ENCODE data around the gene HYDIN. TPM values are rescaled to one million over a fixed set of nuclear protein-coding genes. Genes with fewer than 3 reads are reported as not detected.

Gene HYDIN
- total RNA-seq: not detected
- polyA plus RNA-seq: not detected

DNA sequence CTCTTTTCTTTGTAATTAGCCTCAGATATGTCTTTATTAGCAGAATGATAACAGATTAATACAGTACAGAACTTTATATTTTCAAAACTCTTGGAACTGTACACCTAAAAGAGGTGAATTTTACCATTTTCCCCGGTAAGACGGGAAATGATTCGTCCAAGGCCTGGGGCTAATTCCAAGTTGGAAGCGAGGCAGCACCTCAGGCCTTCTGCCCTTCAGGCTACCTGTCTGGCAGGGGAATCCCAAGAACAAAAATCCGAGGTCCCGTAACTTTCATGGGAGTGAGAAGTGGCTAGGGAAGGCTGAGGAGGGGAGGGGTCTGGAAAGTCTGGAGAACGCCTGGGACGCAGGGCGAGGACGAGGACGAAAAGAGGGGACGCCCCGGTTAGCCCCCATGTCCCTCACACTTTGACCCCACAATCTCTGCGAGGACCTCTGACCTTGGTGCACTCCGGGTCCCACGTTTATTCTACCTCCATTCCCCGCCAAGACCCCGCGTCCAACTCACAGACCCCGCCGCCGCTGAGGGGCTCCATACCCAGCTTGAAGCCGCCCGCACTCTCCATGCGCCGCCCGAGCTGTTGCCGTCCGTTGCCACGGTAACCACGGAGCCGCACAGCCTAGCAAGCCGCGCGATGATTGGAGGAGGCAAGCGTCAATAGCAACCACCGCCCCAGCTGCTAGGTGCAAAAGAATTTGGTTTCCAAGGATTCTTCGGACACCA, at the start of gene HYDIN:
TSS of gene HYDIN (minus strand) at position 601 of the 724 bp plus-strand sequence. CDS start 43,827 bp downstream, outside the sequence.
- no peaks in the 10 kb centered on the region for H3K36me3 ChIP-seq (ENCODE audit: insufficient read depth, low read length)
- no peak for DNase-seq
- H3K27me3 Mint-ChIP-seq: peaks cover 24 to 32% of the 10 kb centered on the region in 2 donors
- H3K4me3 Mint-ChIP-seq: no peak within 1 kb of the TSS
- no peaks in the 10 kb centered on the region for H3K9me3 ChIP-seq (ENCODE audit: control insufficient read depth in 1 of 2, low read length in 2 of 2)
- POLR2A ChIA-PET (ENCODE audit: partially characterized antibody): no interaction called here
- intact Hi-C loops (cut with micrococcal nuclease): no loop called here
- no peak within 1 kb of the TSS for H3K4me3 ChIP-seq (ENCODE audit: low read length in 2 of 2)
- CTCF ChIA-PET (ENCODE audit: partially characterized antibody): no interaction called here
- peaks cover 0 to 5% of the 10 kb centered on the region in 2 donors for H3K36me3 Mint-ChIP-seq
- no peaks in the 10 kb centered on the region for H3K4me1 ChIP-seq (ENCODE audit: insufficient read depth, low read length)
- H3K27ac ChIP-seq (ENCODE audit: low read depth, low read length): no peak within 1 kb of the TSS
- peaks cover 0 to 64% (median 40%) of the 10 kb centered on the region in 8 donors for H3K9me3 Mint-ChIP-seq
- no peaks in the 10 kb centered on the region for H3K27me3 ChIP-seq (ENCODE audit: insufficient read depth, low read length)
- no peaks in the 10 kb centered on the region for H3K4me1 Mint-ChIP-seq
- H3K27ac Mint-ChIP-seq: peak within 1 kb of the TSS in 1 of 7 donors; percentile 52

DNA sequence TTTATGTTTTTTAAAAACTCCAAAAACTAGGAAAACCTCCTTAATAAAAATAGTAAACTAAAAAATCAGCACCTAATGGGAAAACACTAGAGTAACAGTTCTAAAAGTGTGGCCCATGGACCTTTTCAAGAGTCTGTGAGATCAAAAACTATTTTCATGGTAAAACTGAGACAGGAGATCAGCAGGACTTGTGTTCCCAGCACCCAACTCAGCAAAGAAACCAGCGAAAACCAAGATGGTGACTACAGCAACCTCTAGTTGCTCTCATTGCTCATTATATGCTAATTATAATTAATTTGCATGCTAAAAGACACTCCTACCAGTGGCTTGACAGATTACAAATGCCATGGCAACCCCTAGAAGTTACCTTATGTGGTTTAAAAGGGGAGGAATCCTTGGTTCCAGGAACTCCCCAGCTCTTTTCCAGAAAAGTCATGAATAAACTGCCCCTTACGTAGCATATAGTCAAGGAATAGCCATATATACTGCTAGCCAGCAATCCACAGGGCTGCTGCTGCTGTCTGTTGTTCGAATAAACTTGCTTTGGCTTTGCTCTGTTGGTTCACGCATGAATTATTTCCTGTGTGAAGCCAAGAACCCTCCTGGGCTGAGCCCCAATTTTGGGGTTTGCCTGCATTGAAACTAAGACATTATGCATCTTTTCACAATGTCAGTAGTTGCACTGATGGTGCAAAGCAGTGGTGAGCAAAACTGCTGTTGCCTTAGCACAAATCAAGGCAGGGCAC, 46.2 kb upstream of the HYDIN start:
- DNase-seq: no peak
- CTCF ChIA-PET (ENCODE audit: partially characterized antibody): no interaction called here
- Mint-ChIP-seq H3K4me3 (no peak overlapping the region), H3K27me3 (no peaks in the 10 kb centered on the region), H3K9me3 (peaks cover 0 to 17% (median 9%) of the 10 kb centered on the region in 8 donors), H3K4me1 (peaks cover 0 to 1% (median 0%) of the 10 kb centered on the region in 4 donors), H3K27ac (no peak overlapping the region), H3K36me3 (peaks cover 0 to 1% of the 10 kb centered on the region in 2 donors)
- Histone ChIP-seq H3K4me3 (ENCODE audit: low read length in 2 of 2) (no peak overlapping the region), H3K36me3 (ENCODE audit: insufficient read depth, low read length) (no peaks in the 10 kb centered on the region), H3K9me3 (ENCODE audit: control insufficient read depth in 1 of 2, low read length in 2 of 2) (no peaks in the 10 kb centered on the region), H3K27ac (ENCODE audit: low read depth, low read length) (no peak overlapping the region), H3K4me1 (ENCODE audit: insufficient read depth, low read length) (no peaks in the 10 kb centered on the region), H3K27me3 (ENCODE audit: insufficient read depth, low read length) (no peaks in the 10 kb centered on the region)
- POLR2A ChIA-PET (ENCODE audit: partially characterized antibody): no interaction called here
- intact Hi-C loops (cut with micrococcal nuclease): no loop called here

DNA sequence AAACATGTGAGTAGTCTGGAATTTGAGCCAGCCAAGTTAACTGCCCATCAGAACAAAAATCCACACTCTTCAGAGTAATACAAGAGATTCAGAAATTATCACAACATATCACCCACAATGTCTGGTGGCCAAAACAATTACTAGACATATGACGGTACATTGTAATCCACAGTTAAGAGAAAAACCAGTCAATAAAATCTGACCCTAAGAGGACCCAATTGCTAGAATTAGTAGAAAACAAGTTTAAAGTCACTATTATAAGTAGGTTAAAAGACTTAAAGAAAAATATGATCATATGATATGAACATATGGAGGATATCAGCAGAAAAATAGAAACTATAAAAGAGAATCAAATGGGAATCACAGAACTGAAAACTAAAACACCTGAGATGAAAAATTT, 42.9 kb upstream of the HYDIN start:
- H3K27me3 ChIP-seq (ENCODE audit: insufficient read depth, low read length): no peaks in the 10 kb centered on the region
- H3K4me1 Mint-ChIP-seq: no peaks in the 10 kb centered on the region
- no peak overlapping the region for H3K4me3 Mint-ChIP-seq
- peaks cover 0 to 1% of the 10 kb centered on the region in 2 donors for H3K36me3 Mint-ChIP-seq
- H3K9me3 ChIP-seq (ENCODE audit: control insufficient read depth in 1 of 2, low read length in 2 of 2): no peaks in the 10 kb centered on the region
- intact Hi-C loops (cut with micrococcal nuclease): no loop called here
- no peak for DNase-seq
- H3K4me1 ChIP-seq (ENCODE audit: insufficient read depth, low read length): no peaks in the 10 kb centered on the region
- H3K36me3 ChIP-seq (ENCODE audit: insufficient read depth, low read length): no peaks in the 10 kb centered on the region
- POLR2A ChIA-PET (ENCODE audit: partially characterized antibody): no interaction called here
- CTCF ChIA-PET (ENCODE audit: partially characterized antibody): no interaction called here
- no peak overlapping the region for H3K4me3 ChIP-seq (ENCODE audit: low read length in 2 of 2)
- no peak overlapping the region for H3K27ac ChIP-seq (ENCODE audit: low read depth, low read length)
- no peak overlapping the region for H3K27ac Mint-ChIP-seq
- H3K27me3 Mint-ChIP-seq: peaks cover 3 to 9% of the 10 kb centered on the region in 2 donors
- peaks cover 0 to 19% (median 9%) of the 10 kb centered on the region in 8 donors for H3K9me3 Mint-ChIP-seq

DNA sequence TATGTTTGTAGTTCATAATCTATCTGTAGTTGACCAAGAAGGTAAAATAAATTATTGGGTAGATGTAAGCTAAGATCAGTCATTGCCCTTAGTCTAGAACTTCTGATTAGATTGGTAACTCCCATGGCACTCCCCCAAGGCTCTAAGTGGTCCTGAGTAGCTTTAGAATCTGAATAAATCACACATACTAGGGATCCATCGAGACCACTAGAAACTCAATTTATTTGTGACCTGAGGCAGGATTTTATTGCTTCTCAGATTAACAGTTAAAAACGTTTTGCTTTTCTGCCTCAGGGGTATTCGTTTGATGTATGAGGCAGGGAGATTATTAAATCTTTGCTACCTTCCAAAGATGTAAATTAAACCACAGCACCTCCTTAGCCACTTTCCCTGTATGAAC, 33.8 kb upstream of the HYDIN start:
- CTCF ChIA-PET (ENCODE audit: partially characterized antibody): no interaction called here
- H3K4me3 Mint-ChIP-seq: no peak overlapping the region
- H3K4me1 Mint-ChIP-seq: no peaks in the 10 kb centered on the region

DNA sequence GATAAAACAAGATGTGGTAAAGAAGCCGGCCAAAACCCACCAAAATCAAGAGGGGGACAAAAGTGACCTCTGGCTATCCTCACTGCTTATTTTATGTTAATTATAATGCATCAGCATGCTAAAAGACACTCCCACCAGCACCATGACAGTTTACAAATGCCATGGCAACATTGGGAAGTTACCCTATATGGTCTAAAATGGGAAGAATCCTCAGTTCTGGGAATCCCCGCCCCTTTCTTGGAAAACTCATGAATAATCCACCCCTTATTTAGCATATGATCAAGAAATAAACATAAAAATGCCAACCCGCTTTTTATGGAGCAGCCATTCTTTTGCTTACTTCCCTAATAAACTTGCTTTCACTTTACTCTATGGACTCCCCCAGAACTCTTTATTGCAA, 33.1 kb upstream of the HYDIN start:
- CTCF ChIA-PET (ENCODE audit: partially characterized antibody): no interaction called here
- POLR2A ChIA-PET (ENCODE audit: partially characterized antibody): no interaction called here
- DNase-seq: no peak
- Histone ChIP-seq H3K27ac (ENCODE audit: low read depth, low read length) (no peak overlapping the region), H3K27me3 (ENCODE audit: insufficient read depth, low read length) (no peaks in the 10 kb centered on the region), H3K4me3 (ENCODE audit: low read length in 2 of 2) (no peak overlapping the region), H3K9me3 (ENCODE audit: control insufficient read depth in 1 of 2, low read length in 2 of 2) (no peaks in the 10 kb centered on the region), H3K4me1 (ENCODE audit: insufficient read depth, low read length) (no peaks in the 10 kb centered on the region), H3K36me3 (ENCODE audit: insufficient read depth, low read length) (no peaks in the 10 kb centered on the region)
- no peak overlapping the region for H3K4me3 Mint-ChIP-seq
- intact Hi-C loops (cut with micrococcal nuclease): no loop called here
- peaks cover 29 to 34% of the 10 kb centered on the region in 2 donors for H3K27me3 Mint-ChIP-seq
- peaks cover 0 to 3% (median 0%) of the 10 kb centered on the region in 8 donors for H3K9me3 Mint-ChIP-seq
- no peak overlapping the region for H3K27ac Mint-ChIP-seq
- no peaks in the 10 kb centered on the region for H3K4me1 Mint-ChIP-seq
- H3K36me3 Mint-ChIP-seq: no peaks in the 10 kb centered on the region

More for the DNA sequence above, 33.8 kb upstream of the HYDIN start:
- no peaks in the 10 kb centered on the region for H3K36me3 ChIP-seq (ENCODE audit: insufficient read depth, low read length)
- no peaks in the 10 kb centered on the region for H3K4me1 ChIP-seq (ENCODE audit: insufficient read depth, low read length)
- H3K4me3 ChIP-seq (ENCODE audit: low read length in 2 of 2): no peak overlapping the region
- DNase-seq: no peak
- Mint-ChIP-seq H3K36me3 (no peaks in the 10 kb centered on the region), H3K9me3 (peaks cover 0 to 3% (median 0%) of the 10 kb centered on the region in 8 donors), H3K27me3 (peaks cover 30 to 31% of the 10 kb centered on the region in 2 donors), H3K27ac (no peak overlapping the region)
- intact Hi-C loops (cut with micrococcal nuclease): no loop called here
- H3K27me3 ChIP-seq (ENCODE audit: insufficient read depth, low read length): no peaks in the 10 kb centered on the region
- no peak overlapping the region for H3K27ac ChIP-seq (ENCODE audit: low read depth, low read length)
- no peaks in the 10 kb centered on the region for H3K9me3 ChIP-seq (ENCODE audit: control insufficient read depth in 1 of 2, low read length in 2 of 2)
- POLR2A ChIA-PET (ENCODE audit: partially characterized antibody): no interaction called here

DNA sequence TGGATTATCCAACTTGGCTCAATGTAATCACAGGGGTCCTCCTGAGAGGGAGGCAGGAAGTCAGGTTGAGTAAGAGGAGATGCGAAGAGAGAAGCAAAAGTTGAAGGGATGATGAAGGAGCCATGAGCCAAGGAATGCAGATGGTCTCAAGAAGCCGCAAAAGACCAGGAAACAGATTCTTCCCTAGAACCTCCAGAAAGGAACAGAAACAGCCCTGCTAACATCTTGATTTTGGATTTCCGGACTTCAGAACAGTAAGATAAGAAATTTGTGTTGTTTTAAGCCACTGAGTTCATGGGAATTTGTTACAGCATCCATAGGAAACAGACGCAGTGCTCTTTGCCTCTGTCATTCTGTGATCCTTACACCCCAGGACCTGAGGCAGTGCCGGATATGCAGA, 31.9 kb upstream of the HYDIN start:
- no peaks in the 10 kb centered on the region for H3K4me1 ChIP-seq (ENCODE audit: insufficient read depth, low read length)
- H3K9me3 ChIP-seq (ENCODE audit: control insufficient read depth in 1 of 2, low read length in 2 of 2): no peaks in the 10 kb centered on the region
- intact Hi-C loops (cut with micrococcal nuclease): no loop called here
- Mint-ChIP-seq H3K27ac (no peak overlapping the region), H3K4me3 (peak overlapping the region in 1 of 8 donors; percentile 27), H3K9me3 (peaks cover 0 to 1% (median 0%) of the 10 kb centered on the region in 8 donors), H3K4me1 (no peaks in the 10 kb centered on the region), H3K36me3 (no peaks in the 10 kb centered on the region), H3K27me3 (peaks cover 29 to 33% of the 10 kb centered on the region in 2 donors)
- H3K36me3 ChIP-seq (ENCODE audit: insufficient read depth, low read length): no peaks in the 10 kb centered on the region
- ChIA-PET CTCF (ENCODE audit: partially characterized antibody) (no interaction called here), POLR2A (ENCODE audit: partially characterized antibody) (no interaction called here)
- H3K27ac ChIP-seq (ENCODE audit: low read depth, low read length): no peak overlapping the region
- no peaks in the 10 kb centered on the region for H3K27me3 ChIP-seq (ENCODE audit: insufficient read depth, low read length)
- no peak for DNase-seq
- H3K4me3 ChIP-seq (ENCODE audit: low read length in 2 of 2): no peak overlapping the region

DNA sequence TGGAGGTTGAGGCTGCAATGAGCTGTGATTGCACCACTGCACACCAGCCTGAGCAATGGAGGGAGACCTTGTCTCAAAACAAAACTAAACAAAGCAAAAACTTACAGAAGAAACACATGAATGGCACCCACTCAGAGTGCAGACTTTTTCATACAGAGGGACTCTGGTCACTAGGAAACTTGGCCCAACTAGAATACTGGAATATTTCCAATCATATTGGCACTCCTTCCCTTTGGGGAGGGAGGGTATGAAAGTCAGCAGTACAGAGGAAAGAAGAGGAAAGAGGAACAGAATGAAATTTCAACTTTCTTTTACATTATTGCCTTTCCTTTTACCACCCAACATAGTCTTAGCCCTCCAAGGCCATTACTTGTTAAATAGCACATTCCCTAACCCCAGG, 30.5 kb upstream of the HYDIN start:
- CTCF ChIA-PET (ENCODE audit: partially characterized antibody): interaction anchor here (0.8 kb wide), 1 partner anchor 10 kb away, joined by 3 read pairs; no protein-coding TSS in a partner anchor
- H3K4me1 Mint-ChIP-seq: no peaks in the 10 kb centered on the region
- Histone ChIP-seq H3K4me3 (ENCODE audit: low read length in 2 of 2) (no peak overlapping the region), H3K4me1 (ENCODE audit: insufficient read depth, low read length) (no peaks in the 10 kb centered on the region), H3K36me3 (ENCODE audit: insufficient read depth, low read length) (no peaks in the 10 kb centered on the region), H3K9me3 (ENCODE audit: control insufficient read depth in 1 of 2, low read length in 2 of 2) (no peaks in the 10 kb centered on the region), H3K27ac (ENCODE audit: low read depth, low read length) (no peak overlapping the region), H3K27me3 (ENCODE audit: insufficient read depth, low read length) (no peaks in the 10 kb centered on the region)
- H3K4me3 Mint-ChIP-seq: no peak overlapping the region
- no peak overlapping the region for H3K27ac Mint-ChIP-seq
- DNase-seq: no peak
- peaks cover 31 to 32% of the 10 kb centered on the region in 2 donors for H3K27me3 Mint-ChIP-seq
- POLR2A ChIA-PET (ENCODE audit: partially characterized antibody): no interaction called here
- H3K9me3 Mint-ChIP-seq: peaks cover 0 to 1% (median 0%) of the 10 kb centered on the region in 8 donors
- intact Hi-C loops (cut with micrococcal nuclease): no loop called here
- no peaks in the 10 kb centered on the region for H3K36me3 Mint-ChIP-seq

Data from CD4-positive, alpha-beta memory T cell (primary cell).